Loucy (cell line): ENCODE data around the gene UQCRHL.

Experiments
- EZH2phosphoT487 ChIP-seq: fragments of 200-600 bp; IDR thresholded peaks from 2 replicates; pipeline ENCODE4 v1.6.1; 2018; ENCODE audit warnings: antibody characterized with exemption, mild to moderate bottlenecking, moderate library complexity, borderline replicate concordance
- TF ChIP-seq, protein P1 (sequence below): fragments of 200-600 bp; sonication (generic); conservative IDR thresholded peaks from 2 replicates; pipeline ENCODE4 v1.5.1; 2014; ENCODE audit warnings: mild to moderate bottlenecking, antibody characterized with exemption, low read length

DNA sequence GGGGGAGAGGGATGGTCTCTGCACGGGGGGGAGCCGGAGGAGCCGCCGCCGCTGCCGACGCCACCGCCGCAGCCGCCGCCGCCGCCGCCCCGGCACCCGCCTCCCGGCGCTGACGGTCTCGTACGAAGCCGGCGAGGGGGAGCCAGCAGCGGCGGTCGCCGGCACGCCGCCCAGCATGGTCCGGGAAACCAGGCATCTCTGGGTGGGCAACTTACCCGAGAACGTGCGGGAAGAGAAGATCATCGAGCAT, 40.4 kb upstream of the UQCRHL start:
- TF ChIP-seq, protein P1, sequence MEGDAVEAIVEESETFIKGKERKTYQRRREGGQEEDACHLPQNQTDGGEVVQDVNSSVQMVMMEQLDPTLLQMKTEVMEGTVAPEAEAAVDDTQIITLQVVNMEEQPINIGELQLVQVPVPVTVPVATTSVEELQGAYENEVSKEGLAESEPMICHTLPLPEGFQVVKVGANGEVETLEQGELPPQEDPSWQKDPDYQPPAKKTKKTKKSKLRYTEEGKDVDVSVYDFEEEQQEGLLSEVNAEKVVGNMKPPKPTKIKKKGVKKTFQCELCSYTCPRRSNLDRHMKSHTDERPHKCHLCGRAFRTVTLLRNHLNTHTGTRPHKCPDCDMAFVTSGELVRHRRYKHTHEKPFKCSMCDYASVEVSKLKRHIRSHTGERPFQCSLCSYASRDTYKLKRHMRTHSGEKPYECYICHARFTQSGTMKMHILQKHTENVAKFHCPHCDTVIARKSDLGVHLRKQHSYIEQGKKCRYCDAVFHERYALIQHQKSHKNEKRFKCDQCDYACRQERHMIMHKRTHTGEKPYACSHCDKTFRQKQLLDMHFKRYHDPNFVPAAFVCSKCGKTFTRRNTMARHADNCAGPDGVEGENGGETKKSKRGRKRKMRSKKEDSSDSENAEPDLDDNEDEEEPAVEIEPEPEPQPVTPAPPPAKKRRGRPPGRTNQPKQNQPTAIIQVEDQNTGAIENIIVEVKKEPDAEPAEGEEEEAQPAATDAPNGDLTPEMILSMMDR, result no peak
- no peak for TF ChIP-seq EZH2phosphoT487
